ENCODE results near the gene ZNF679.

- TF ChIP-seq CTCF (IDR thresholded peaks at IDR 0.05) (no peak), POLR2A (IDR thresholded peaks at IDR 0.05) (no peak)
These were observed 86.3 kb downstream of the ZNF679 start for GRCh38 chr7:64314566-64314965.
